T-helper 2 cell treated with Interferon-gamma antibody and Interleukin-4, amounts not matched to agents 100 ng/mL and 5 ng/mL, for 36 hours (primary cell): Measurements from ENCODE around the gene CAST. TPM values are rescaled to one million over a fixed set of nuclear protein-coding genes. Genes with fewer than 3 reads are reported as not detected.

Experiments
- intact Hi-C: fragments of 100-400 bp; cut with micrococcal nuclease; formaldehyde crosslinking; loops from one replicate; pipeline ENCODE4 v1.15.1; 2023
- total RNA-seq: library from RNA; stranded (reverse); gene quantifications from 2 replicates; pipeline ENCODE4 v1.2.3, GENCODE V29; 2022

The CAST gene
- total RNA-seq, 1 donor from 2014 or later: 175 TPM

GRCh38 chr5:96668725-96669124, 6.5 kb downstream of the CAST start:
- intact Hi-C loops: loop anchor here (10.0 kb wide), 1 partner anchor 324 kb away; no protein-coding TSS in a partner anchor

- intact Hi-C loops: loop anchor here (10.0 kb wide), 1 partner anchor 325 kb away; no protein-coding TSS in a partner anchor
Measured at GRCh38 chr5:96669909-96670308, 7.7 kb downstream of the CAST start.

GRCh38 chr5:96671441-96671840, 9.3 kb downstream of the CAST start:
- intact Hi-C loops: no loop called here

GRCh38 chr5:96673127-96673526, 11.0 kb downstream of the CAST start:
- intact Hi-C loops: no loop called here

- intact Hi-C loops: no loop called here
Measured at GRCh38 chr5:96675882-96676281, 13.7 kb downstream of the CAST start.

- intact Hi-C loops: no loop called here
Measured at GRCh38 chr5:96677496-96677895, 15.3 kb downstream of the CAST start.

GRCh38 chr5:96679293-96679692, 17.1 kb downstream of the CAST start:
- intact Hi-C loops: no loop called here

GRCh38 chr5:96680759-96681470, 18.7 kb downstream of the CAST start:
- intact Hi-C loops: no loop called here

GRCh38 chr5:96683392-96683791, 21.2 kb downstream of the CAST start:
- intact Hi-C loops: no loop called here

- intact Hi-C loops: no loop called here
Measured at GRCh38 chr5:96683810-96684209, 21.6 kb downstream of the CAST start.

- intact Hi-C loops: no loop called here
Measured at GRCh38 chr5:96687080-96687479, 24.9 kb downstream of the CAST start.

- intact Hi-C loops: loop anchor here (1.0 kb wide), 1 partner anchor 74 kb away; no protein-coding TSS in a partner anchor
Measured at GRCh38 chr5:96687812-96688453, 25.8 kb downstream of the CAST start.

- intact Hi-C loops: no loop called here
Measured at GRCh38 chr5:96690861-96691260, 28.7 kb downstream of the CAST start.

- intact Hi-C loops: no loop called here
Measured at GRCh38 chr5:96691503-96692303, 29.5 kb downstream of the CAST start.

GRCh38 chr5:96692441-96692840, 30.3 kb downstream of the CAST start:
- intact Hi-C loops: no loop called here

GRCh38 chr5:96699186-96699820, 37.1 kb downstream of the CAST start:
- intact Hi-C loops: no loop called here

GRCh38 chr5:96702503-96703383, 40.6 kb downstream of the CAST start:
- intact Hi-C loops: loop anchor here (1.0 to 10.0 kb wide), 4 partner anchors 40 to 358 kb away; partner anchors contain the start of genes CAST and ERAP2

GRCh38 chr5:96703384-96703920, 41.3 kb downstream of the CAST start:
- intact Hi-C loops: loop anchor here (1.0 to 10.0 kb wide), 4 partner anchors 41 to 359 kb away; partner anchors contain the start of genes CAST and ERAP2

- intact Hi-C loops: loop anchor here (1.0 to 10.0 kb wide), 4 partner anchors 42 to 359 kb away; partner anchors contain the start of genes CAST and ERAP2
Measured at GRCh38 chr5:96703995-96704394, 41.8 kb downstream of the CAST start.
